ENCODE data around the gene KIAA1328.

- TF ChIP-seq CTCF (conservative IDR thresholded peaks at IDR 0.05) = no peak
- no peak for TF ChIP-seq ZFX (IDR thresholded peaks at IDR 0.05)
Measured at GRCh38 chr18:36830158-36830495, 1.2 kb downstream of the KIAA1328 start.

All from C4-2B (cell line).